ENCODE measurements around the gene COBL.

The COBL gene

GRCh38 chr7:51189777-51190176 is 126.8 kb downstream of the COBL start:
- Histone ChIP-seq H3K4me3 (ENCODE audit: control insufficient read depth in 1 of 7, extremely low read depth in 1 of 7, insufficient read depth in 4 of 7, low read depth in 2 of 7, low read length in 6 of 7) (no peak overlapping the region), H3K36me3 (ENCODE audit: control insufficient read depth in 4 of 4, insufficient read depth in 4 of 4, low read length in 3 of 4) (no peaks in the 10 kb centered on the region), H3K27me3 (replicated peaks in 2 of 5; ENCODE audit: control insufficient read depth in 4 of 5, insufficient read depth in 5 of 5, low read length in 4 of 5) (peaks cover 0 to 5% (median 0%) of the 10 kb centered on the region in 5 experiments), H3K4me1 (ENCODE audit: control extremely low read depth in 1 of 4, control insufficient read depth in 4 of 4, insufficient read depth in 4 of 4, low read length in 3 of 4) (no peaks in the 10 kb centered on the region), H3K9me3 (ENCODE audit: control extremely low read depth in 1 of 5, control insufficient read depth in 4 of 5, insufficient read depth in 2 of 5, low read depth in 1 of 5, low read length in 4 of 5) (no peaks in the 10 kb centered on the region), H3K27ac (ENCODE audit: insufficient read depth in 1 of 2, low read depth in 1 of 2, low read length in 2 of 2, poor library complexity in 1 of 2, severe bottlenecking in 2 of 2) (no peak overlapping the region)
- ChIA-PET CTCF (interaction anchor here (1.1 kb wide), 1 partner anchor 27 kb away, joined by 6 read pairs; no protein-coding TSS in a partner anchor), POLR2A (no interaction called here)
- no peak for DNase-seq
- WGBS (ENCODE audit: insufficient coverage) = 100% methylated on average over 1 of the region's 2 CpGs

DNA sequence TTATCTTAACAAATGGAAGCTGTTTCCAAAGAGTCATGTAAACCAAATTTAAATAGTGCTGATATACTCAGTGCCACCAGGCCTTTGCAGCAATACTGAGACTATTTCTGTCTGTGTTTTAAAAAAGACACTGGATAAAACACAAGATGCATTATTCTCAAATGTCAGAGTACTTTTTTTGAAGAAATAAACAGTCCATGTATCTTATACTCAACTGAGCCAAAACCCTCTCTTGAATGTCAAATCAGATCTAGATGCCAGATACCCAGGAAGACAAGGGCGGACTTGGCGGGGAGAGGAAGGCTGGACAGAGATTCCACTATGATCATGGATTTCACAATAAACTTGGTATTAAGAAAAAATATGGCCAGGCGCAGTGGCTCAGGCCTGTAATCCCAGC is 127.6 kb downstream of the COBL start:
- no peak for DNase-seq
- POLR2A ChIA-PET = no interaction called here
- Histone ChIP-seq H3K36me3 (ENCODE audit: control insufficient read depth in 4 of 4, insufficient read depth in 4 of 4, low read length in 3 of 4) (no peaks in the 10 kb centered on the region), H3K27me3 (replicated peaks in 2 of 5; ENCODE audit: control insufficient read depth in 4 of 5, insufficient read depth in 5 of 5, low read length in 4 of 5) (peaks cover 0 to 5% (median 0%) of the 10 kb centered on the region in 5 experiments), H3K4me3 (ENCODE audit: control insufficient read depth in 1 of 7, extremely low read depth in 1 of 7, insufficient read depth in 4 of 7, low read depth in 2 of 7, low read length in 6 of 7) (no peak overlapping the region), H3K27ac (ENCODE audit: insufficient read depth in 1 of 2, low read depth in 1 of 2, low read length in 2 of 2, poor library complexity in 1 of 2, severe bottlenecking in 2 of 2) (no peak overlapping the region), H3K9me3 (ENCODE audit: control extremely low read depth in 1 of 5, control insufficient read depth in 4 of 5, insufficient read depth in 2 of 5, low read depth in 1 of 5, low read length in 4 of 5) (no peaks in the 10 kb centered on the region), H3K4me1 (ENCODE audit: control extremely low read depth in 1 of 4, control insufficient read depth in 4 of 4, insufficient read depth in 4 of 4, low read length in 3 of 4) (no peaks in the 10 kb centered on the region)
- 100% methylated on average over 1 of the region's 3 CpGs for WGBS (ENCODE audit: insufficient coverage)
- CTCF ChIA-PET = no interaction called here

- 89% methylated on average over 5 of the region's 6 CpGs for WGBS (ENCODE audit: insufficient coverage)
- peaks cover 0 to 7% (median 0%) of the 10 kb centered on the region in 5 experiments for H3K27me3 ChIP-seq (replicated peaks in 2 of 5; ENCODE audit: control insufficient read depth in 4 of 5, insufficient read depth in 5 of 5, low read length in 4 of 5)
- H3K4me1 ChIP-seq (ENCODE audit: control extremely low read depth in 1 of 4, control insufficient read depth in 4 of 4, insufficient read depth in 4 of 4, low read length in 3 of 4) = peaks cover 0 to 8% (median 1%) of the 10 kb centered on the region in 4 experiments
- POLR2A ChIA-PET = no interaction called here
- H3K4me3 ChIP-seq (ENCODE audit: control insufficient read depth in 1 of 7, extremely low read depth in 1 of 7, insufficient read depth in 4 of 7, low read depth in 2 of 7, low read length in 6 of 7) = no peak overlapping the region
- DNase-seq = no peak
- H3K9me3 ChIP-seq (ENCODE audit: control extremely low read depth in 1 of 5, control insufficient read depth in 4 of 5, insufficient read depth in 2 of 5, low read depth in 1 of 5, low read length in 4 of 5) = no peaks in the 10 kb centered on the region
- no peaks in the 10 kb centered on the region for H3K36me3 ChIP-seq (ENCODE audit: control insufficient read depth in 4 of 4, insufficient read depth in 4 of 4, low read length in 3 of 4)
- no peak overlapping the region for H3K27ac ChIP-seq (ENCODE audit: insufficient read depth in 1 of 2, low read depth in 1 of 2, low read length in 2 of 2, poor library complexity in 1 of 2, severe bottlenecking in 2 of 2)
- CTCF ChIA-PET = no interaction called here
These were observed 128.7 kb downstream of the COBL start for GRCh38 chr7:51187941-51188340.

DNA sequence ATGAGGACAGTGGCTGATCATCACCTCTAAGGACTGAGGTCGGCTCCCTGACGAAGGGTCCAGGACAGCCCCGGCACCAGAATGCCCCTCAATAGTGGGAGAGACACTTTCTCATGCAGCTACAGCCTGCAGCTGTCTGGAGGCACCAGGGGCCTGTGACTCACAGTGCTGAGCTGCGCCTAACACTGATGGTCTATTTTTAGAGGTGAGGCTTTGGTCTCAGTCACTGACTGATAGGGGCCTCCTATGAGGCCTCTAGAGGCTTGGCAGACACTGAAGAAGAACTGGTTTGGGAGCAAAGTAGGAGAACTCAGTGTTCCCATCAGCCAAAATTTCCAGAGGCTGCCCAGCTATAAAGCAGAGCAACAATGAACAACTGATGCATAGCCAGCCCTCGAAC is 130.1 kb downstream of the COBL start:
- Histone ChIP-seq H3K9me3 (ENCODE audit: control extremely low read depth in 1 of 5, control insufficient read depth in 4 of 5, insufficient read depth in 2 of 5, low read depth in 1 of 5, low read length in 4 of 5) (no peaks in the 10 kb centered on the region), H3K4me1 (ENCODE audit: control extremely low read depth in 1 of 4, control insufficient read depth in 4 of 4, insufficient read depth in 4 of 4, low read length in 3 of 4) (peaks cover 0 to 14% (median 1%) of the 10 kb centered on the region in 4 experiments), H3K27me3 (replicated peaks in 2 of 5; ENCODE audit: control insufficient read depth in 4 of 5, insufficient read depth in 5 of 5, low read length in 4 of 5) (peaks cover 0 to 10% (median 2%) of the 10 kb centered on the region in 5 experiments), H3K4me3 (ENCODE audit: control insufficient read depth in 1 of 7, extremely low read depth in 1 of 7, insufficient read depth in 4 of 7, low read depth in 2 of 7, low read length in 6 of 7) (no peak overlapping the region), H3K27ac (ENCODE audit: insufficient read depth in 1 of 2, low read depth in 1 of 2, low read length in 2 of 2, poor library complexity in 1 of 2, severe bottlenecking in 2 of 2) (no peak overlapping the region), H3K36me3 (ENCODE audit: control insufficient read depth in 4 of 4, insufficient read depth in 4 of 4, low read length in 3 of 4) (no peaks in the 10 kb centered on the region)
- no peak for DNase-seq
- ChIA-PET CTCF (no interaction called here), POLR2A (no interaction called here)
- 97% methylated on average over 4 of the region's 5 CpGs for WGBS (ENCODE audit: insufficient coverage)

GRCh38 chr7:51182636-51183166 is 133.9 kb downstream of the COBL start:
- H3K27me3 ChIP-seq (replicated peaks in 2 of 5; ENCODE audit: control insufficient read depth in 4 of 5, insufficient read depth in 5 of 5, low read length in 4 of 5) = peaks cover 3 to 13% (median 7%) of the 10 kb centered on the region in 5 experiments
- H3K4me3 ChIP-seq (ENCODE audit: control insufficient read depth in 1 of 7, extremely low read depth in 1 of 7, insufficient read depth in 4 of 7, low read depth in 2 of 7, low read length in 6 of 7) = no peak overlapping the region
- H3K4me1 ChIP-seq (ENCODE audit: control extremely low read depth in 1 of 4, control insufficient read depth in 4 of 4, insufficient read depth in 4 of 4, low read length in 3 of 4) = peaks cover 0 to 14% (median 1%) of the 10 kb centered on the region in 4 experiments
- no peak for DNase-seq
- H3K27ac ChIP-seq (ENCODE audit: insufficient read depth in 1 of 2, low read depth in 1 of 2, low read length in 2 of 2, poor library complexity in 1 of 2, severe bottlenecking in 2 of 2) = no peak overlapping the region
- no peaks in the 10 kb centered on the region for H3K36me3 ChIP-seq (ENCODE audit: control insufficient read depth in 4 of 4, insufficient read depth in 4 of 4, low read length in 3 of 4)
- CTCF ChIA-PET = interaction anchor here (0.9 to 1.8 kb wide), 3 partner anchors 20 to 33 kb away, joined by 4 to 5 read pairs (median 4); no protein-coding TSS in a partner anchor
- no peaks in the 10 kb centered on the region for H3K9me3 ChIP-seq (ENCODE audit: control extremely low read depth in 1 of 5, control insufficient read depth in 4 of 5, insufficient read depth in 2 of 5, low read depth in 1 of 5, low read length in 4 of 5)
- 29% methylated on average over 6 of the region's 6 CpGs for WGBS (ENCODE audit: insufficient coverage)
- POLR2A ChIA-PET = no interaction called here

DNA sequence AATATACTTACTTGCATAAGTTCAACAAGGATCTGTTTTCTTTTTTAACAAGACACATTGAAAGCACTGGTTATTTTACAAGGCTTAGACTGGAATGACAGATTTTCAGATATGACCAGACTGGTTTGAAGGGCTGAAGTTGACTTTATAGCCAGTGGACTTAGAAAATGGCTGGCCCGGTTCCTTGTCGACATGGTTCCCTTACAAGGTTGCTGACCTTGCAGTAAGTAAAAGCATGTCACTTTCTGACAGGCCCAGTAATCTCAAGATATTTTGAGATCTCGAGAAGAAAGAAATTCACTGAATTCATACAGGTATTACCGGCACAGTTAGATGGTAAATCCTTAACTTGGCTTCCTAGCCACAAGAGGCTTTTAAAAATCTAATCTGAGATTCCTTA is 136.5 kb downstream of the COBL start:
- no peak overlapping the region for H3K27ac ChIP-seq (ENCODE audit: insufficient read depth in 1 of 2, low read depth in 1 of 2, low read length in 2 of 2, poor library complexity in 1 of 2, severe bottlenecking in 2 of 2)
- 96% methylated on average over 3 of the region's 4 CpGs for WGBS (ENCODE audit: insufficient coverage)
- no peaks in the 10 kb centered on the region for H3K36me3 ChIP-seq (ENCODE audit: control insufficient read depth in 4 of 4, insufficient read depth in 4 of 4, low read length in 3 of 4)
- no peak for DNase-seq
- no peaks in the 10 kb centered on the region for H3K9me3 ChIP-seq (ENCODE audit: control extremely low read depth in 1 of 5, control insufficient read depth in 4 of 5, insufficient read depth in 2 of 5, low read depth in 1 of 5, low read length in 4 of 5)
- H3K27me3 ChIP-seq (replicated peaks in 2 of 5; ENCODE audit: control insufficient read depth in 4 of 5, insufficient read depth in 5 of 5, low read length in 4 of 5) = peaks cover 3 to 18% (median 5%) of the 10 kb centered on the region in 5 experiments
- no peak overlapping the region for H3K4me3 ChIP-seq (ENCODE audit: control insufficient read depth in 1 of 7, extremely low read depth in 1 of 7, insufficient read depth in 4 of 7, low read depth in 2 of 7, low read length in 6 of 7)
- CTCF ChIA-PET = no interaction called here
- POLR2A ChIA-PET = no interaction called here
- peaks cover 0 to 14% (median 1%) of the 10 kb centered on the region in 4 experiments for H3K4me1 ChIP-seq (ENCODE audit: control extremely low read depth in 1 of 4, control insufficient read depth in 4 of 4, insufficient read depth in 4 of 4, low read length in 3 of 4)

- Histone ChIP-seq H3K4me1 (ENCODE audit: control extremely low read depth in 1 of 4, control insufficient read depth in 4 of 4, insufficient read depth in 4 of 4, low read length in 3 of 4) (no peaks in the 10 kb centered on the region), H3K4me3 (ENCODE audit: control insufficient read depth in 1 of 7, extremely low read depth in 1 of 7, insufficient read depth in 4 of 7, low read depth in 2 of 7, low read length in 6 of 7) (no peak overlapping the region), H3K9me3 (ENCODE audit: control extremely low read depth in 1 of 5, control insufficient read depth in 4 of 5, insufficient read depth in 2 of 5, low read depth in 1 of 5, low read length in 4 of 5) (no peaks in the 10 kb centered on the region), H3K27me3 (replicated peaks in 2 of 5; ENCODE audit: control insufficient read depth in 4 of 5, insufficient read depth in 5 of 5, low read length in 4 of 5) (peaks cover 0 to 16% (median 3%) of the 10 kb centered on the region in 5 experiments), H3K36me3 (ENCODE audit: control insufficient read depth in 4 of 4, insufficient read depth in 4 of 4, low read length in 3 of 4) (no peaks in the 10 kb centered on the region), H3K27ac (ENCODE audit: insufficient read depth in 1 of 2, low read depth in 1 of 2, low read length in 2 of 2, poor library complexity in 1 of 2, severe bottlenecking in 2 of 2) (no peak overlapping the region)
- POLR2A ChIA-PET = no interaction called here
- 95% methylated on average over 2 of the region's 3 CpGs for WGBS (ENCODE audit: insufficient coverage)
- no peak for DNase-seq
- CTCF ChIA-PET = interaction anchor here (1.0 to 3.2 kb wide), 3 partner anchors 14 to 191 kb away, joined by 3 to 16 read pairs (median 4); no protein-coding TSS in a partner anchor
These were observed 140.6 kb downstream of the COBL start for GRCh38 chr7:51175992-51176388.

Data from common myeloid progenitor, CD34-positive (primary cell).